H9 (cell line): ENCODE results near the gene BCAS3. TPM values are rescaled to one million over a fixed set of nuclear protein-coding genes. Genes with fewer than 3 reads are reported as not detected.

Experiments
- DNase-seq: peaks from one replicate; pipeline ENCODE4 v3.0.0-alpha.2; 2017
- H2AFZ ChIP-seq: one replicate; pipeline ENCODE4 v1.6.1; 2013; ENCODE audit warnings: mild to moderate bottlenecking, low read length, control low read depth, moderate library complexity
- H2AK5ac ChIP-seq: 2 replicates; pipeline ENCODE4 v1.6.1; 2013; ENCODE audit warnings: low read length, control low read depth, mixed read lengths; ENCODE audit not compliant: insufficient read length
- H2BK120ac ChIP-seq: one replicate; pipeline ENCODE4 v1.6.1; 2013; ENCODE audit warnings: low read depth, mild to moderate bottlenecking, low read length, control low read depth, inconsistent platforms; ENCODE audit not compliant: poor library complexity, severe bottlenecking
- H2BK12ac ChIP-seq: 2 replicates; pipeline ENCODE4 v1.6.1; 2013; ENCODE audit warnings: low read length, control low read depth, mixed read lengths, low read depth; ENCODE audit not compliant: insufficient read length
- H2BK15ac ChIP-seq: 2 replicates; pipeline ENCODE4 v1.6.1; 2013; ENCODE audit warnings: low read depth, low read length, control low read depth
- H2BK20ac ChIP-seq: one replicate; pipeline ENCODE4 v1.6.1; 2013; ENCODE audit warnings: low read depth, mild to moderate bottlenecking, low read length, control low read depth, inconsistent platforms; ENCODE audit not compliant: poor library complexity, severe bottlenecking
- H2BK5ac ChIP-seq: 2 replicates; pipeline ENCODE4 v1.6.1; 2013; ENCODE audit warnings: low read length, control low read depth, mixed read lengths; ENCODE audit not compliant: insufficient read length
- H3K14ac ChIP-seq: 2 replicates; pipeline ENCODE4 v1.6.1; 2013; ENCODE audit warnings: low read length, control low read depth; ENCODE audit not compliant: insufficient read depth
- H3K18ac ChIP-seq: 2 replicates; pipeline ENCODE4 v1.6.1; 2013; ENCODE audit warnings: low read depth, mild to moderate bottlenecking, mixed read lengths, low read length, control low read depth; ENCODE audit not compliant: insufficient read length
- H3K23ac ChIP-seq: 2 replicates; pipeline ENCODE4 v1.6.1; 2013; ENCODE audit warnings: low read length, control low read depth, mixed read lengths, low read depth; ENCODE audit not compliant: insufficient read length
- H3K23me2 ChIP-seq: 2 replicates; pipeline ENCODE4 v1.6.1; 2013; ENCODE audit warnings: low read depth, mild to moderate bottlenecking, mixed read lengths, low read length, control low read depth; ENCODE audit not compliant: insufficient read length, poor library complexity, severe bottlenecking
- H3K27ac ChIP-seq: 2 replicates; pipeline ENCODE4 v1.5.1; 2013; ENCODE audit warnings: low read length, control low read depth, mixed read lengths, low read depth; ENCODE audit not compliant: insufficient read length
- H3K27me3 ChIP-seq: 2 replicates; pipeline ENCODE4 v1.6.1; 2013; ENCODE audit warnings: low read length, control low read depth, inconsistent platforms; ENCODE audit not compliant: insufficient read depth
- H3K4ac ChIP-seq: 2 replicates; pipeline ENCODE4 v1.6.1; 2013; ENCODE audit warnings: low read depth, mild to moderate bottlenecking, control low read depth, inconsistent platforms, low read length, moderate library complexity
- H3K4me1 ChIP-seq: 2 replicates; pipeline ENCODE4 v1.6.1; 2013; ENCODE audit warnings: low read length, control low read depth, inconsistent platforms; ENCODE audit not compliant: insufficient read depth
- H3K4me2 ChIP-seq: 2 replicates; pipeline ENCODE4 v1.6.1; 2013; ENCODE audit warnings: low read length, control low read depth, mixed read lengths; ENCODE audit not compliant: insufficient read length, insufficient read depth
- H3K56ac ChIP-seq: 2 replicates; pipeline ENCODE4 v1.6.1; 2013; ENCODE audit warnings: low read depth, mild to moderate bottlenecking, mixed read lengths, low read length, control low read depth; ENCODE audit not compliant: insufficient read length
- H3K79me1 ChIP-seq: 2 replicates; pipeline ENCODE4 v1.6.1; 2013; ENCODE audit warnings: low read depth, mild to moderate bottlenecking, moderate library complexity, low read length, control low read depth, inconsistent platforms; ENCODE audit not compliant: insufficient read depth, poor library complexity, severe bottlenecking
- H3K79me2 ChIP-seq: 2 replicates; pipeline ENCODE4 v1.6.1; 2013; ENCODE audit warnings: low read length, control low read depth, inconsistent platforms; ENCODE audit not compliant: insufficient read depth
- H3K9ac ChIP-seq: 2 replicates; pipeline ENCODE4 v1.6.1; 2013; ENCODE audit warnings: low read length, control low read depth, mixed read lengths; ENCODE audit not compliant: insufficient read length; ENCODE audit errors: extremely low read depth
- H3K9me3 ChIP-seq: one replicate; pipeline ENCODE4 v1.6.1; 2013; ENCODE audit warnings: low read depth, low read length, inconsistent platforms; ENCODE audit not compliant: control insufficient read depth
- H3T11ph ChIP-seq: one replicate; pipeline ENCODE4 v1.6.1; 2013; ENCODE audit warnings: mild to moderate bottlenecking, low read length, control low read depth, inconsistent platforms
- H4K20me1 ChIP-seq: one replicate; pipeline ENCODE4 v1.6.1; 2013; ENCODE audit not compliant: control insufficient read depth, insufficient read length, insufficient read depth
- H4K5ac ChIP-seq: 2 replicates; pipeline ENCODE4 v1.6.1; 2013; ENCODE audit warnings: low read depth, mild to moderate bottlenecking, mixed read lengths, low read length, control low read depth; ENCODE audit not compliant: insufficient read length
- H4K8ac ChIP-seq: replicated peaks from 2 replicates; pipeline ENCODE4 v1.6.1; 2013; ENCODE audit warnings: low read length, control low read depth, mixed read lengths, low read depth; ENCODE audit not compliant: insufficient read length
- H4K91ac ChIP-seq: 2 replicates; pipeline ENCODE4 v1.6.1; 2013; ENCODE audit warnings: low read depth, mild to moderate bottlenecking, moderate library complexity, mixed read lengths, low read length, control low read depth; ENCODE audit not compliant: insufficient read length
- H3K27ac Mint-ChIP-seq, 3 experiments: 2 replicates in 2 of 3; 3 replicates in 1 of 3; pipeline ENCODE4 v1.8.0; 2020 to 2021; ENCODE audit warnings: mixed read lengths in 3 of 3, mild to moderate bottlenecking in 1 of 3, moderate library complexity in 1 of 3
- H3K27me3 Mint-ChIP-seq: 2 replicates; pipeline ENCODE4 v1.8.0; 2021; ENCODE audit warnings: low read depth, mild to moderate bottlenecking, moderate library complexity, mixed read lengths
- H3K36me3 Mint-ChIP-seq, 3 experiments: 2 replicates in 2 of 3; 3 replicates in 1 of 3; pipeline ENCODE4 v1.8.0; 2020 to 2021; ENCODE audit warnings: low read depth in 3 of 3, mixed read lengths in 3 of 3; ENCODE audit not compliant: insufficient read depth in 1 of 3
- H3K4me1 Mint-ChIP-seq, 2 experiments: 2 replicates each; pipeline ENCODE4 v1.8.0; 2020; ENCODE audit warnings: mixed read lengths in 2 of 2
- H3K4me3 Mint-ChIP-seq, 2 experiments: 2 replicates in 1 of 2; 3 replicates in 1 of 2; pipeline ENCODE4 v1.8.0; 2020 to 2021; ENCODE audit warnings: mild to moderate bottlenecking in 2 of 2, mixed read lengths in 2 of 2, moderate library complexity in 1 of 2
- H3K9me3 Mint-ChIP-seq, 2 experiments: 2 replicates in 1 of 2; 3 replicates in 1 of 2; pipeline ENCODE4 v1.8.0; 2020; ENCODE audit warnings: mild to moderate bottlenecking in 2 of 2, mixed read lengths in 2 of 2, moderate library complexity in 1 of 2
- WGBS: extraction: QIAGEN DNeasy Blood & Tissue Kit; methylation state at CpG from one replicate; pipeline ENCODE4 v1.1.7; 2013; ENCODE audit warnings: missing lambda C conversion rate, low lambda C conversion rate, mixed read lengths; ENCODE audit not compliant: insufficient read length; ENCODE audit errors: extremely low coverage; 5-methylcytosine and 5-hydroxymethylcytosine counted together
- total RNA-seq: library from RNA; stranded (reverse); gene quantifications from 2 replicates; pipeline ENCODE4 v1.2.1, GENCODE V29; 2021
- TF ChIP-seq, protein P1 (sequence below): fragments of 200-600 bp; sonication (generic); conservative IDR thresholded peaks from 3 replicates; pipeline ENCODE4 v1.8.0; 2021; ENCODE audit warnings: antibody characterized with exemption, mild to moderate bottlenecking

The BCAS3 gene
- total RNA-seq, 1 experiment from 2014 or later: 22.4 TPM

DNA sequence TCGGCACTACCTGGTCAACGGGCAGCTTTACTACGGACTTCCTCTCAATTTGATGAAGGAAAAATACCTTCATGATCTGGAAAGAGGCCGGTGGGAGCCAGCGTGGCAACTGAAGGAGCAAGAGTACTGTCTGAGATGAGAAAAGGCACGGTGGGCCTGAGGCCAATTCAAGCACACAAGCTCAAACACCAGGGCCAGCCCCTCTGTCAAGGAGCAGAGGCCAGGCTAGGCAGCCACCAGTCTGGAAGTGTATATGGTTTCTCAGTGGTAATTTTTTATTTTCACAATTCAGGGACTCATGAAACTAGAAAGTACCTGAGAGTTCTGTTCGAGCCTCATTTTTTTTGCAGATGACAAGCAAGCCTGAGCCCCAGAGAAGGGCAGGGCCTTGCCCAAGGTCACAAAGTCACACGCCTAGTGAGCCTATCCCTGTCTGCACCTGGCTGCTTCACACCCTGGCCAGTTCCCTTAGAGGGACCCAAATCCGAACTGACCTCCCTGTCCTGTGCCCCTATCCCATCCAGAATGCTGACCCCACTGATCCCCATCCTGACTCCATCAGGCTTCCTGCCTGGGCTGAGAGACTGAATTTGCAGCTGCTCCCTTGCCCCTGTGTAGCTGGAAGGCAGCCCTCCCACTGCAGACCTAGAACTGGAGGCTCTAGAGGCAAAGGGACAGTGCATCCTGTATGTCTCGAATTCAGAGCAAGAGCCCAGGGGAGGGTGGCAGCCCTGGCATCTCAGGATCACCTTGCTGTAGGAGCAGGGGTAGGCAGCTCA lies 717.2 kb downstream of the BCAS3 start:
- Histone ChIP-seq H3K4me1 (no peaks in the 10 kb centered on the region), H3K9ac (no peak overlapping the region), H3K23ac (no peak overlapping the region), H2BK12ac (no peak overlapping the region), H3K14ac (no peak overlapping the region), H3K79me1 (no peaks in the 10 kb centered on the region), H2BK15ac (no peak overlapping the region), H4K8ac (no peak overlapping the region), H2BK120ac (no peak overlapping the region), H3K27me3 (peaks cover 54% of the 10 kb centered on the region), H3K18ac (no peak overlapping the region), H2BK5ac (no peak overlapping the region), H4K5ac (no peak overlapping the region), H2AK5ac (no peak overlapping the region), H3K9me3 (no peaks in the 10 kb centered on the region), H3K4ac (no peak overlapping the region), H2AFZ (no peak overlapping the region), H2BK20ac (no peak overlapping the region), H3K23me2 (peaks cover 8% of the 10 kb centered on the region), H3K56ac (no peak overlapping the region), H3K79me2 (no peaks in the 10 kb centered on the region), H3K27ac (no peak overlapping the region), H4K91ac (no peak overlapping the region), H4K20me1 (no peaks in the 10 kb centered on the region), H3K4me2 (peak overlapping the region; percentile 53), H3T11ph (no peak overlapping the region)
- no CpG with 5 or more reads among the region's 10 CpGs for WGBS
- H3K36me3 Mint-ChIP-seq: no peaks in the 10 kb centered on the region; a peak in 1 of 7 replicates
- H3K4me1 Mint-ChIP-seq: peaks cover 21 to 30% of the 10 kb centered on the region in 2 experiments
- peak overlapping the region in 1 of 2 experiments; percentile 68; a peak in 2 of 5 replicates for H3K4me3 Mint-ChIP-seq
- TF ChIP-seq, protein P1, sequence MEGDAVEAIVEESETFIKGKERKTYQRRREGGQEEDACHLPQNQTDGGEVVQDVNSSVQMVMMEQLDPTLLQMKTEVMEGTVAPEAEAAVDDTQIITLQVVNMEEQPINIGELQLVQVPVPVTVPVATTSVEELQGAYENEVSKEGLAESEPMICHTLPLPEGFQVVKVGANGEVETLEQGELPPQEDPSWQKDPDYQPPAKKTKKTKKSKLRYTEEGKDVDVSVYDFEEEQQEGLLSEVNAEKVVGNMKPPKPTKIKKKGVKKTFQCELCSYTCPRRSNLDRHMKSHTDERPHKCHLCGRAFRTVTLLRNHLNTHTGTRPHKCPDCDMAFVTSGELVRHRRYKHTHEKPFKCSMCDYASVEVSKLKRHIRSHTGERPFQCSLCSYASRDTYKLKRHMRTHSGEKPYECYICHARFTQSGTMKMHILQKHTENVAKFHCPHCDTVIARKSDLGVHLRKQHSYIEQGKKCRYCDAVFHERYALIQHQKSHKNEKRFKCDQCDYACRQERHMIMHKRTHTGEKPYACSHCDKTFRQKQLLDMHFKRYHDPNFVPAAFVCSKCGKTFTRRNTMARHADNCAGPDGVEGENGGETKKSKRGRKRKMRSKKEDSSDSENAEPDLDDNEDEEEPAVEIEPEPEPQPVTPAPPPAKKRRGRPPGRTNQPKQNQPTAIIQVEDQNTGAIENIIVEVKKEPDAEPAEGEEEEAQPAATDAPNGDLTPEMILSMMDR: no peak
- no peak for DNase-seq
- peaks cover 93% of the 10 kb centered on the region for H3K27me3 Mint-ChIP-seq
- peaks cover 0 to 5% of the 10 kb centered on the region in 2 experiments; a peak in 3 of 5 replicates for H3K9me3 Mint-ChIP-seq
- H3K27ac Mint-ChIP-seq: no peak overlapping the region
